ENCODE data around the gene S100A3.
"Not testable (repeated sequence)": the region's sequence is repeated elsewhere in the genome, so short reads cannot be mapped to it uniquely, and the experiment has no call there.

S100A3 gene

GRCh38 chr1:153568367-153569099, 19.5 kb upstream of the S100A3 start:
- peak; percentile 69 to 84 for DNase-seq

- DNase-seq, result peak; percentile 27 to 39
Observed at GRCh38 chr1:153567621-153568366, 18.7 kb upstream of the S100A3 start.

- DNase-seq, result peak; percentile 92 to 95
Observed at GRCh38 chr1:153566414-153567371, 17.6 kb upstream of the S100A3 start.

- peak; percentile 4 to 54 for DNase-seq
Observed at GRCh38 chr1:153565529-153566374, 16.7 kb upstream of the S100A3 start, which contains the start of gene S100A2. Gene S100A2, minus strand, starts transcription at chr1:153565844. Its CDS starts 1,967 bp downstream, at chr1:153563877.

GRCh38 chr1:153563991-153564390, 14.9 kb upstream of the S100A3 start:
- no peak for DNase-seq

GRCh38 chr1:153563483-153563901, 14.4 kb upstream of the S100A3 start:
- peak in 1 of 2 experiments; percentile 42 for DNase-seq

GRCh38 chr1:153562021-153562420, 13.0 kb upstream of the S100A3 start:
- DNase-seq, result not testable (repeated sequence)

- no peak for DNase-seq
Observed at GRCh38 chr1:153561466-153561985, 12.5 kb upstream of the S100A3 start.

GRCh38 chr1:153560771-153561465, 11.9 kb upstream of the S100A3 start:
- DNase-seq, result no peak

- DNase-seq, result no peak
Observed at GRCh38 chr1:153560241-153560640, 11.2 kb upstream of the S100A3 start.

GRCh38 chr1:153557877-153558276, 8.8 kb upstream of the S100A3 start:
- no peak for DNase-seq

GRCh38 chr1:153556348-153556747, 7.3 kb upstream of the S100A3 start:
- no peak for DNase-seq

GRCh38 chr1:153553830-153554541, 4.9 kb upstream of the S100A3 start:
- no peak for DNase-seq

GRCh38 chr1:153553096-153553495, 4.0 kb upstream of the S100A3 start:
- no peak for DNase-seq

GRCh38 chr1:153552335-153552734, 3.3 kb upstream of the S100A3 start:
- no peak for DNase-seq

GRCh38 chr1:153550827-153551500, 1.9 kb upstream of the S100A3 start:
- no peak for DNase-seq

GRCh38 chr1:153550398-153550758, 1.3 kb upstream of the S100A3 start:
- no peak for DNase-seq

- DNase-seq, result no peak
Observed at GRCh38 chr1:153549741-153550397, 811 bp upstream of the S100A3 start.

Measured in NCI-H524 (cell line).